ENCODE data around the gene VPS9D1.

Gene VPS9D1

GRCh38 chr16:89709716-89710432 lies 10.8 kb downstream of the VPS9D1 start:
- H3K4me3 ChIP-seq (replicated peaks; ENCODE audit: low read depth, low read length) = no peak overlapping the region
- no peak for TF ChIP-seq CTCF (IDR thresholded peaks at IDR 0.05; ENCODE audit: low read length, missing control alignments)
- no peak for DNase-seq (ENCODE audit: low read depth)

DNA sequence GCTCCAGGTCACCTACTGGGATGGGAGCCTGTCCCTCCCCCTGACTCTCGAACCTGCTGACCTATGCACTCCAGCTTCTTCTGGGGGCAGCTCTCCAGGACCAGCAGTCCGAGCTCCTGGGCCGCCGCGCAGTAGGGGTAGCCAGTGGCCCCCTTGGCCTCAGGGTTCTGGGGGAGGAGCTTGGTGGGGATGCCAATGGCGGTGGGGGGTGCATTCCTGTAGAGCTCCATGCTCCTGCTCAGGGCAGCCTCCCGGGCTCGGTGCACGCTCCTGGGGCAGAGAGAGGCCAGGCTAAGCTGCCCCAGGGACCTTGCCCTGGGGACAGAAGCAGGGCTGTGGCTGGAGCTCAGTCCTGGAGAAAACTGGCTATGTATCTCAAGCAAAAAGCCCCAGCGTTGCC lies 11.5 kb downstream of the VPS9D1 start:
- H3K4me3 ChIP-seq (replicated peaks; ENCODE audit: low read depth, low read length) = no peak overlapping the region
- DNase-seq (ENCODE audit: low read depth) = no peak
- no peak for TF ChIP-seq CTCF (IDR thresholded peaks at IDR 0.05; ENCODE audit: low read length, missing control alignments)

GRCh38 chr16:89708481-89708931 lies 12.2 kb downstream of the VPS9D1 start:
- no peak for DNase-seq (ENCODE audit: low read depth)
- no peak for TF ChIP-seq CTCF (IDR thresholded peaks at IDR 0.05; ENCODE audit: low read length, missing control alignments)
- no peak overlapping the region for H3K4me3 ChIP-seq (replicated peaks; ENCODE audit: low read depth, low read length)

DNA sequence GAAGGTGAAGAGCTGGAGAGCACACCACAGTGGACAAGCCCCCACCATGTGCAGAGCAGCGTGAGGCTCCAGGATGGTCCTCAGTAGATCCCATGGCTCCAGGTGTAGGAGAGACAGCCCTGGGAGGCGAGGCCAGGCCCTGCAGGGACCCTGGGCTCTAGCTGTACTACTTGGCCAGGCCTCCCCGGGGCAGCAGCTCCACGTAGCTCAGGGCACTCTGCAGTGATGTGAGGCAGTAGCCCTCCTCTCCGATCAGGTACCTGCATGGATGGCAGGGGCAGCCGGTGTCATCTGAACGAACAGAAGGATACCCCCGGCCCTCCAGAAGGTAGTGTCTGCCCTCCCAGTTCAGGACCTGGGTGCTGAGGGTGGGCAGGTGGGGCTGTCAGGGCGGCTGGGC lies 13.0 kb downstream of the VPS9D1 start:
- TF ChIP-seq CTCF (IDR thresholded peaks at IDR 0.05; ENCODE audit: low read length, missing control alignments) = no peak
- H3K4me3 ChIP-seq (replicated peaks; ENCODE audit: low read depth, low read length) = no peak overlapping the region
- DNase-seq (ENCODE audit: low read depth) = no peak

DNA sequence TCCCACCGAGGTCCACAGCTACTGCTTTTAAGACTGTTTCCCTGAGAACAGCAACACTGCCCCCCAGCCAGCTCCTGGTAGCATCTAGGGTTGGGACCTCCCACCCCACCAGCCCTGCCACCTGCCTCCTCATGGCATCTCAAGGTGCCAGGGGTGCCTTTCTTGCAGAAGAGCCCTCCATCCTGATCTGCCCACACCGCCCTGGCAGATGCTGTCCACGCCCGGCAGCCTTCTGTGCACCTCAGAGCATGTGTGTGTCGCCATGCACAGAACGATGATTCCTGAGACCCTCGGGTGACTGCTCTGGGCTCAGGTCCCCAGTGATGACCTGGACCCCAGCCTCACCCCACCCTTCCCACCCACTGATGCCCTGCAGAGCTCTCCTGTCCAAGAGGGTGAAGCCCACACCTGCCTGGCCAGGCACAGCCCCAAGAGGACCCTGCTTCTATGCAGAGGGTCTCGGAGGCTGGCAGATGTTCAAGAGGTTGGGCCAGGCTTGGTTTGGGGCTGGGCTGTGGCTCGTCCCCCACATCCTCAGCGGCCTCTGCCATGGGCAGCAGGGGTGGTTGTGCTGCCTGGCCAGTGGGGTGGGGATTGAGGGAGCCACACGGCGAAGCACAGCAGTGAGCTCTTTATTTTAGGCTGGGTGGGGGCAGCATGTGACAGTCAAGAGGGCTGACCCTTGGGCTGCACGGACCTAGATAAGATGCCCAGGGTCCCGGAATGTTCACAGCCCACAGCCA lies 14.0 kb downstream of the VPS9D1 start:
- H3K4me3 ChIP-seq (replicated peaks; ENCODE audit: low read depth, low read length) = no peak overlapping the region

GRCh38 chr16:89705006-89705405 lies 15.7 kb downstream of the VPS9D1 start:
- no peak overlapping the region for H3K4me3 ChIP-seq (replicated peaks; ENCODE audit: low read depth, low read length)
- no peak for TF ChIP-seq CTCF (IDR thresholded peaks at IDR 0.05; ENCODE audit: low read length, missing control alignments)
- no peak for DNase-seq (ENCODE audit: low read depth)

More for the DNA sequence above, 14.0 kb downstream of the VPS9D1 start:
- no peak for TF ChIP-seq CTCF (IDR thresholded peaks at IDR 0.05; ENCODE audit: low read length, missing control alignments)
- no peak for DNase-seq (ENCODE audit: low read depth)
